BJ (cell line): ENCODE data around the gene CRYGN. TPM values are rescaled to one million over a fixed set of nuclear protein-coding genes. Genes with fewer than 3 reads are reported as not detected.

Experiments
- CTCF ChIA-PET: fragments of 350-600 bp; formaldehyde crosslinking; extraction: SDS; loops from one replicate; lab custom pipeline; 2021; ENCODE audit warnings: antibody characterized with exemption, inconsistent platforms; lab: Yijun Ruan, JAX
- POLR2A ChIA-PET: fragments of 300-600 bp; sonication (Branson Sonifier 250); formaldehyde crosslinking; extraction: SDS; loops from one replicate; lab custom pipeline; 2021; ENCODE audit warnings: antibody characterized with exemption; lab: Charles Lee
- DNase-seq: peaks from one replicate; pipeline ENCODE4 v3.0.0-alpha.2; 2011; ENCODE audit warnings: low read depth
- H3K27me3 ChIP-seq: 2 replicates; pipeline ENCODE4 v1.6.0; 2011; ENCODE audit warnings: low read length; ENCODE audit not compliant: control insufficient read depth, insufficient read depth
- H3K36me3 ChIP-seq: 2 replicates; pipeline ENCODE4 v1.5.1; 2011; ENCODE audit warnings: low read length; ENCODE audit not compliant: control insufficient read depth, insufficient read depth
- H3K4me3 ChIP-seq: 2 replicates; pipeline ENCODE4 v1.5.1; 2011; ENCODE audit warnings: low read depth, mild to moderate bottlenecking, control low read depth, low read length
- CTCF ChIP-seq: IDR thresholded peaks from 2 replicates; pipeline ENCODE4 v1.5.1; 2011; ENCODE audit warnings: low read depth, mild to moderate bottlenecking, control low read depth, inconsistent platforms, low read length, moderate library complexity; ENCODE audit not compliant: insufficient read depth
- polyA plus RNA-seq: library from polyadenylated mRNA; depleted of rRNA; stranded (reverse); fragments of >200 nt; gene quantifications from 2 replicates; pipeline ENCODE4 v1.2.3, GENCODE V29; 2011

Gene CRYGN
- polyA plus RNA-seq, 1 experiment: 0.10 TPM

- CTCF ChIA-PET: no interaction called here
- peaks cover 40% of the 10 kb centered on the region for H3K27me3 ChIP-seq
- no peaks in the 10 kb centered on the region for H3K36me3 ChIP-seq
- H3K4me3 ChIP-seq: no peak overlapping the region
- no peak for TF ChIP-seq CTCF
- POLR2A ChIA-PET: no interaction called here
- no peak for DNase-seq
Observed at GRCh38 chr7:151408498-151408838, 31.5 kb downstream of the CRYGN start.

- TF ChIP-seq CTCF: no peak
- ChIA-PET POLR2A (no interaction called here), CTCF (interaction anchor here (1.0 kb wide), 2 partner anchors 30 to 350 kb away, joined by 3 read pairs; no protein-coding TSS in a partner anchor)
- Histone ChIP-seq H3K27me3 (peaks cover 31% of the 10 kb centered on the region), H3K36me3 (no peaks in the 10 kb centered on the region), H3K4me3 (no peak overlapping the region)
- no peak for DNase-seq
Observed at GRCh38 chr7:151406886-151407583, 32.9 kb downstream of the CRYGN start.

GRCh38 chr7:151406051-151406875, 33.7 kb downstream of the CRYGN start:
- ChIA-PET POLR2A (no interaction called here), CTCF (no interaction called here)
- no peak for DNase-seq
- no peaks in the 10 kb centered on the region for H3K36me3 ChIP-seq
- H3K27me3 ChIP-seq: peaks cover 23% of the 10 kb centered on the region
- no peak overlapping the region for H3K4me3 ChIP-seq
- no peak for TF ChIP-seq CTCF

GRCh38 chr7:151405588-151405987, 34.4 kb downstream of the CRYGN start:
- no peaks in the 10 kb centered on the region for H3K36me3 ChIP-seq
- DNase-seq: no peak
- ChIA-PET POLR2A (no interaction called here), CTCF (no interaction called here)
- peaks cover 18% of the 10 kb centered on the region for H3K27me3 ChIP-seq
- no peak for TF ChIP-seq CTCF
- no peak overlapping the region for H3K4me3 ChIP-seq

- Histone ChIP-seq H3K27me3 (peaks cover 15% of the 10 kb centered on the region), H3K36me3 (no peaks in the 10 kb centered on the region), H3K4me3 (no peak overlapping the region)
- CTCF ChIA-PET: no interaction called here
- DNase-seq: no peak
- TF ChIP-seq CTCF: no peak
- POLR2A ChIA-PET: no interaction called here
Observed at GRCh38 chr7:151405056-151405455, 34.9 kb downstream of the CRYGN start.
